GM18951 (cell line): ENCODE measurements around the gene CENPT.
A peak's percentile ranks its signal among the peaks of the same experiment; 100 is the strongest.

Experiments used
- POLR2A ChIP-seq: IDR thresholded peaks from 4 replicates; pipeline ENCODE4 v1.6.1; 2011; ENCODE audit warnings: mild to moderate bottlenecking; ENCODE audit not compliant: insufficient read length, insufficient read depth; ENCODE audit errors: extremely low read depth
- in situ Hi-C: fragments of 300-500 bp; cut with MboI; formaldehyde crosslinking; loops from one replicate; pipeline ENCODE4 v1.12.0; 2022; ENCODE audit warnings: low sequenced_read_pairs, mixed read lengths, inconsistent platforms; ENCODE audit not compliant: unreplicated experiment

Gene CENPT

GRCh38 chr16:67882374-67883145 lies 35.1 kb upstream of the CENPT start:
- no peak for TF ChIP-seq POLR2A
- in situ Hi-C loops: no loop called here

GRCh38 chr16:67881621-67882161 lies 34.2 kb upstream of the CENPT start:
- in situ Hi-C loops: no loop called here
- TF ChIP-seq POLR2A: no peak

- in situ Hi-C loops: no loop called here
- TF ChIP-seq POLR2A: no peak
Observed at GRCh38 chr16:67880584-67880983, 33.1 kb upstream of the CENPT start.

- in situ Hi-C loops: no loop called here
- TF ChIP-seq POLR2A: no peak
Observed at GRCh38 chr16:67879936-67880335, 32.4 kb upstream of the CENPT start.

GRCh38 chr16:67879462-67879861 lies 32.0 kb upstream of the CENPT start:
- in situ Hi-C loops: no loop called here
- TF ChIP-seq POLR2A: no peak

- TF ChIP-seq POLR2A: no peak
- in situ Hi-C loops: no loop called here
Observed at GRCh38 chr16:67878846-67879245, 31.4 kb upstream of the CENPT start.

- in situ Hi-C loops: no loop called here
Observed at GRCh38 chr16:67878232-67878631, 30.7 kb upstream of the CENPT start.

GRCh38 chr16:67877064-67877463 lies 29.6 kb upstream of the CENPT start:
- no peak for TF ChIP-seq POLR2A
- in situ Hi-C loops: no loop called here

More at GRCh38 chr16:67878232-67878631, 30.7 kb upstream of the CENPT start:
- no peak for TF ChIP-seq POLR2A

- no peak for TF ChIP-seq POLR2A
- in situ Hi-C loops: no loop called here
Observed at GRCh38 chr16:67874372-67874771, 26.9 kb upstream of the CENPT start.

GRCh38 chr16:67873435-67874370 lies 26.2 kb upstream of the CENPT start:
- in situ Hi-C loops: no loop called here
- no peak for TF ChIP-seq POLR2A

GRCh38 chr16:67872631-67873434 lies 25.3 kb upstream of the CENPT start, which contains the start of gene EDC4:
EDC4 (plus strand) TSS chr16:67873052; CDS start chr16:67873262, 210 bp downstream.
- TF ChIP-seq POLR2A: peak; percentile 87
- in situ Hi-C loops: no loop called here

GRCh38 chr16:67872131-67872630 lies 24.7 kb upstream of the CENPT start:
- in situ Hi-C loops: no loop called here
- no peak for TF ChIP-seq POLR2A
